Activated CD8-positive, alpha-beta T cell treated with anti-CD3 and anti-CD28 coated beads for 36 hours (primary cell): Measurements from ENCODE around the gene DMRT1. TPM values are rescaled to one million over a fixed set of nuclear protein-coding genes. Genes with fewer than 3 reads are reported as not detected.
"Not testable (repeated sequence)": the region's sequence is repeated elsewhere in the genome, so short reads cannot be mapped to it uniquely, and the experiment has no call there.

Experiments
- ATAC-seq: fragments of 200-7000 bp; cut with Tn5 transposase; one replicate; pipeline ENCODE4 v1.10.0; 2021; ENCODE audit warnings: mild to moderate bottlenecking, moderate library complexity
- CTCF ChIA-PET: fragments of 350-600 bp; sonication (Branson Sonifier 250); formaldehyde crosslinking; loops from one replicate; lab custom pipeline; 2021; ENCODE audit warnings: antibody characterized with exemption; lab: Charles Lee
- POLR2A ChIA-PET: fragments of 350-600 bp; sonication (Branson Sonifier 250); formaldehyde crosslinking; loops from one replicate; lab custom pipeline; 2021; ENCODE audit warnings: antibody characterized with exemption; lab: Charles Lee
- DNase-seq: peaks from one replicate; pipeline ENCODE4 v3.0.0-alpha.2; 2020
- H3K27ac Mint-ChIP-seq: one replicate; pipeline ENCODE4 v1.8.0; 2021; ENCODE audit warnings: mild to moderate bottlenecking, mixed read lengths
- H3K27me3 Mint-ChIP-seq: one replicate; pipeline ENCODE4 v1.8.0; 2021; ENCODE audit warnings: mixed read lengths
- H3K36me3 Mint-ChIP-seq: one replicate; pipeline ENCODE4 v1.8.0; 2021; ENCODE audit warnings: low read depth, mixed read lengths
- H3K4me1 Mint-ChIP-seq: one replicate; pipeline ENCODE4 v1.8.0; 2021; ENCODE audit warnings: low read depth, mixed read lengths
- H3K4me3 Mint-ChIP-seq: one replicate; pipeline ENCODE4 v1.8.0; 2021; ENCODE audit warnings: mild to moderate bottlenecking, moderate library complexity, mixed read lengths
- H3K9me3 Mint-ChIP-seq: one replicate; pipeline ENCODE4 v1.8.0; 2021; ENCODE audit warnings: mixed read lengths
- intact Hi-C: fragments of 100-400 bp; cut with micrococcal nuclease; formaldehyde crosslinking; loops from one replicate; pipeline ENCODE4 v1.10.0; 2022
- total RNA-seq, 2 experiments: library from RNA; stranded (reverse); gene quantifications; one replicate each; pipeline ENCODE4 v1.2.3, GENCODE V29; 2021
- TF ChIP-seq, protein P1 (sequence below): fragments of 200-600 bp; IDR thresholded peaks from one replicate; pipeline ENCODE4 v1.8.0; 2022; ENCODE audit warnings: antibody characterized with exemption, mild to moderate bottlenecking

The DMRT1 gene
- total RNA-seq, 2 experiments from 2014 or later = not detected

- no peaks in the 10 kb centered on the region for H3K36me3 Mint-ChIP-seq
- CTCF ChIA-PET = interaction anchor here (1.6 kb wide), 1 partner anchor 19 kb away, joined by 3 read pairs; no protein-coding TSS in a partner anchor
- H3K4me1 Mint-ChIP-seq = no peaks in the 10 kb centered on the region
- H3K27ac Mint-ChIP-seq = no peak overlapping the region
- POLR2A ChIA-PET = no interaction called here
- DNase-seq (no peak), ATAC-seq (no peak)
- H3K27me3 Mint-ChIP-seq = peaks cover 28% of the 10 kb centered on the region
- intact Hi-C loops = loop anchor here (10.0 kb wide), 1 partner anchor 125 kb away; the partner anchor contains the start of gene DMRT3
- no peak overlapping the region for H3K4me3 Mint-ChIP-seq
- TF ChIP-seq, protein P1, sequence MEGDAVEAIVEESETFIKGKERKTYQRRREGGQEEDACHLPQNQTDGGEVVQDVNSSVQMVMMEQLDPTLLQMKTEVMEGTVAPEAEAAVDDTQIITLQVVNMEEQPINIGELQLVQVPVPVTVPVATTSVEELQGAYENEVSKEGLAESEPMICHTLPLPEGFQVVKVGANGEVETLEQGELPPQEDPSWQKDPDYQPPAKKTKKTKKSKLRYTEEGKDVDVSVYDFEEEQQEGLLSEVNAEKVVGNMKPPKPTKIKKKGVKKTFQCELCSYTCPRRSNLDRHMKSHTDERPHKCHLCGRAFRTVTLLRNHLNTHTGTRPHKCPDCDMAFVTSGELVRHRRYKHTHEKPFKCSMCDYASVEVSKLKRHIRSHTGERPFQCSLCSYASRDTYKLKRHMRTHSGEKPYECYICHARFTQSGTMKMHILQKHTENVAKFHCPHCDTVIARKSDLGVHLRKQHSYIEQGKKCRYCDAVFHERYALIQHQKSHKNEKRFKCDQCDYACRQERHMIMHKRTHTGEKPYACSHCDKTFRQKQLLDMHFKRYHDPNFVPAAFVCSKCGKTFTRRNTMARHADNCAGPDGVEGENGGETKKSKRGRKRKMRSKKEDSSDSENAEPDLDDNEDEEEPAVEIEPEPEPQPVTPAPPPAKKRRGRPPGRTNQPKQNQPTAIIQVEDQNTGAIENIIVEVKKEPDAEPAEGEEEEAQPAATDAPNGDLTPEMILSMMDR = no peak
- no peaks in the 10 kb centered on the region for H3K9me3 Mint-ChIP-seq
Measured at GRCh38 chr9:849431-849830, 7.9 kb downstream of the DMRT1 start.

DNA sequence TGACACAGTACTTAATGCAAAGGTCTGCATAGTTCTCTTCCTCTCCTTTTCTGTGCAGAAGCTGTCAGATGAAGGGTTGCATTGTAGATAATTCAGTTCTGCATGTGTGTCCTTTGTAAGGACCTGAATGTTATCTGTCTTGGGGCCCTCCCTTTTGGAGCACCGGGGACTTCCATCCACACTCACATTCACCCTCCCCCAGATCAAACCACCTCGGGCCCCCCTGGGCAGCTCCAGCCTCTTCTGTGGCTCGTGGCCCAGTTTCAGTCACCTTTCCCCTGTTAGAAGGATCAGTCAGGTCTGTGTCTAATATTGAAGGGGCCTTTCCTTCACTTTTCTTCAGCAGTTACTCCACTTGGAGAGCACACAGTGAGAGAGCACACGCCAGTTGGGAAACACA is 11.0 kb downstream of the DMRT1 start:
- ChIA-PET CTCF (no interaction called here), POLR2A (no interaction called here)
- no peak for DNase-seq
- TF ChIP-seq, protein P1 = no peak
- no peak overlapping the region for H3K27ac Mint-ChIP-seq
- H3K9me3 Mint-ChIP-seq = no peaks in the 10 kb centered on the region
- no peaks in the 10 kb centered on the region for H3K4me1 Mint-ChIP-seq
- H3K36me3 Mint-ChIP-seq = no peaks in the 10 kb centered on the region
- H3K27me3 Mint-ChIP-seq = peaks cover 11% of the 10 kb centered on the region
- intact Hi-C loops = no loop called here
- no peak for ATAC-seq
- H3K4me3 Mint-ChIP-seq = no peak overlapping the region

DNA sequence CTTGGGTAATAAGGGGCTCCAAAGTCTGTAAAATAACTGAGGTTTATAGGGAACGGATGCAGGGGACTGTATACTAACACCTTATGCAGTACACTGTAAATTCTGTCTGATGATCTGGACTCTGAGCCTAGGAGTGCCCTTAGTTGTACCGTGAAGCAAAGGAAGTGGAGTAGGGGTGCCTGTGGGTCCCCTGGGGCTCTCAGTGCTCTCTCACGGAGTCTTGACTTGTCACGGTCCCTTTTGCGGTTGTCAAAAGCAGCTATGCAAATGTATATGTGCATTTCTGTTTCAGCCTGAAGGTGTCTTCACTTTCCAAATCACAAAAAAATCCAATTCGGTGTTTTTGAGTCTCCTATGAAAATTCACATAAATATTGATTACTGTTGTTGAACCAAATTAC is 17.8 kb downstream of the DMRT1 start:
- ChIA-PET CTCF (no interaction called here), POLR2A (no interaction called here)
- H3K36me3 Mint-ChIP-seq = no peaks in the 10 kb centered on the region
- no peaks in the 10 kb centered on the region for H3K4me1 Mint-ChIP-seq
- H3K27me3 Mint-ChIP-seq = peaks cover 18% of the 10 kb centered on the region
- H3K27ac Mint-ChIP-seq = no peak overlapping the region
- no peak overlapping the region for H3K4me3 Mint-ChIP-seq
- TF ChIP-seq, protein P1 = no peak
- H3K9me3 Mint-ChIP-seq = peaks cover 2% of the 10 kb centered on the region
- no peak for ATAC-seq
- intact Hi-C loops = no loop called here
- DNase-seq = no peak

DNA sequence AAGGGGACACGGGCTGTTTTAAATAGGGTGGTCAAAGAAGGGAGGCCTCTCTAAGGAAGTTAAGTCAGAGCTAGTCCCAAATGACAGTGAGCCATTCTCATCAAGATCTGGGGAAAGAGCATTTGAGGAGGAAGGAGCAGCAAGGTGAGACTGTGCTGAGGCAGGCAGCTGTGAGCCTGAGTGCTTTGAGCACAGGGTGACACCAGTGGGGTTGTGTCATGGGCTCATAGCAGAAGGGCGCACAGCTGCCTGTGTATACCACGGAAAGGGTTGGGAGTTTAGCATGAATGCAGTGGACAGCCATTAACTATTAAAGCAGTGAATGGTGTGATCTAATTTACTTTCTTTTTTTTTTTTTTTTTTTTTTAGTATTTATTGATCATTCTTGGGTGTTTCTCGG is 19.2 kb downstream of the DMRT1 start:
- Mint-ChIP-seq H3K27ac (no peak overlapping the region), H3K36me3 (no peaks in the 10 kb centered on the region), H3K9me3 (peaks cover 2% of the 10 kb centered on the region), H3K4me3 (no peak overlapping the region), H3K4me1 (no peaks in the 10 kb centered on the region), H3K27me3 (peaks cover 20% of the 10 kb centered on the region)
- ATAC-seq = no peak
- TF ChIP-seq, protein P1 = no peak
- POLR2A ChIA-PET = no interaction called here
- CTCF ChIA-PET = no interaction called here
- intact Hi-C loops = no loop called here
- DNase-seq = no peak

GRCh38 chr9:861525-861924 is 20.0 kb downstream of the DMRT1 start:
- CTCF ChIA-PET = not testable (repeated sequence)

More at GRCh38 chr9:861525-861924, 20.0 kb downstream of the DMRT1 start:
- peaks cover 23% of the 10 kb centered on the region for H3K27me3 Mint-ChIP-seq
- H3K27ac Mint-ChIP-seq, intact Hi-C loops, H3K4me1 Mint-ChIP-seq, DNase-seq, H3K4me3 Mint-ChIP-seq, ATAC-seq, H3K36me3 Mint-ChIP-seq, H3K9me3 Mint-ChIP-seq, POLR2A ChIA-PET: not testable (repeated sequence)
